HEK293T (cell line): ENCODE data around the gene GSN.

Experiments used
- ARNT ChIP-seq: fragments of 450-650 bp; IDR thresholded peaks from 2 replicates; pipeline ENCODE4 v1.6.1; 2017; ENCODE audit warnings: mild to moderate bottlenecking
- BHLHE40 ChIP-seq: fragments of 450-650 bp; IDR thresholded peaks from 2 replicates; pipeline ENCODE4 v1.6.1; 2016; ENCODE audit warnings: mild to moderate bottlenecking, moderate library complexity, borderline replicate concordance
- ELF4 ChIP-seq: fragments of 450-650 bp; IDR thresholded peaks from 2 replicates; pipeline ENCODE4 v1.6.1; 2017; ENCODE audit warnings: antibody characterized with exemption
- FOXA1 ChIP-seq: fragments of 450-650 bp; IDR thresholded peaks from 2 replicates; pipeline ENCODE4 v1.6.1; 2016; ENCODE audit warnings: mild to moderate bottlenecking
- FOXK2 ChIP-seq: fragments of 450-650 bp; IDR thresholded peaks from 2 replicates; pipeline ENCODE4 v1.6.1; 2016; ENCODE audit warnings: mild to moderate bottlenecking
- HDGF ChIP-seq: fragments of 450-650 bp; IDR thresholded peaks from 2 replicates; pipeline ENCODE4 v1.6.1; 2017; ENCODE audit warnings: antibody characterized with exemption, borderline replicate concordance
- L3MBTL2 ChIP-seq: fragments of 450-650 bp; conservative IDR thresholded peaks from 2 replicates; pipeline ENCODE4 v1.6.1; 2016; ENCODE audit warnings: mild to moderate bottlenecking
- LEF1 ChIP-seq: fragments of 450-650 bp; IDR thresholded peaks from 2 replicates; pipeline ENCODE4 v1.6.1; 2017; ENCODE audit warnings: mild to moderate bottlenecking, borderline replicate concordance
- NFRKB ChIP-seq: fragments of 450-650 bp; IDR thresholded peaks from 2 replicates; pipeline ENCODE4 v1.6.1; 2016; ENCODE audit warnings: mild to moderate bottlenecking, moderate library complexity
- PKNOX1 ChIP-seq: fragments of 450-650 bp; IDR thresholded peaks from 2 replicates; pipeline ENCODE4 v1.6.1; 2016
- SP1 ChIP-seq: fragments of 450-650 bp; IDR thresholded peaks from 2 replicates; pipeline ENCODE4 v1.6.1; 2017
- SUZ12 ChIP-seq: fragments of 450-650 bp; IDR thresholded peaks from 2 replicates; pipeline ENCODE4 v1.6.1; 2016; ENCODE audit warnings: mild to moderate bottlenecking
- TARDBP ChIP-seq: fragments of 450-650 bp; IDR thresholded peaks from 2 replicates; pipeline ENCODE4 v1.6.1; 2016

- TF ChIP-seq ELF4 = no peak
- TF ChIP-seq SUZ12 = no peak
- TF ChIP-seq FOXA1 = no peak
- TF ChIP-seq PKNOX1 = no peak
- no peak for TF ChIP-seq NFRKB
- TF ChIP-seq LEF1 = no peak
- no peak for TF ChIP-seq FOXK2
- TF ChIP-seq HDGF = no peak
- no peak for TF ChIP-seq BHLHE40
- no peak for TF ChIP-seq TARDBP
- no peak for TF ChIP-seq SP1
- TF ChIP-seq L3MBTL2 = no peak
- TF ChIP-seq ARNT = no peak
These were observed 19.2 kb downstream of the GSN start for GRCh38 chr9:121286973-121287741.
